Measurements from ENCODE around the gene HAGHL.

Gene HAGHL

GRCh38 chr16:722835-723633 lies 3.9 kb upstream of the HAGHL start:
- DNase-seq = no peak

DNA sequence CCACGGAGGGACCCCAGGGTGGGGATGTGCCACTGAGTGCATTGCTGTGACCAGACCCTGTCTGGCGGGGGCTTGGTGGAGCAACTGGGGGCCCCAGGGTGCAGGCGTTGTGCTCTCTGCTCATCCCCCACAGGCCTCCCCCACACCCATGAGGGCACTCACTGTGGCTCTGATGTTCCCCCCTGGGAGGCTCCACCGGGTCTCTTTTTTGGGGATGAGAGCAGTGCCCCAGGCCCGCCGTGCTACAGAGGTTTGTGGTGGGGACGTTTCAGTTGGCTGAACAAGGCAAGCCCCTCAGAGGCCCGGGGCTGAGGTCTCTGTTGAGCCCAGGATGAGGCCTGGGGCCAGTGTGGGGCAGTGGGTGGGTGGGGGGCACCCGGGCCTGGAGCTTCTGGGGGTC lies 3.2 kb upstream of the HAGHL start:
- no peak for DNase-seq

- no peak for DNase-seq
Observed at GRCh38 chr16:724188-725040, 2.5 kb upstream of the HAGHL start.

- no peak for DNase-seq
Observed at GRCh38 chr16:725041-725376, 1.9 kb upstream of the HAGHL start.

DNA sequence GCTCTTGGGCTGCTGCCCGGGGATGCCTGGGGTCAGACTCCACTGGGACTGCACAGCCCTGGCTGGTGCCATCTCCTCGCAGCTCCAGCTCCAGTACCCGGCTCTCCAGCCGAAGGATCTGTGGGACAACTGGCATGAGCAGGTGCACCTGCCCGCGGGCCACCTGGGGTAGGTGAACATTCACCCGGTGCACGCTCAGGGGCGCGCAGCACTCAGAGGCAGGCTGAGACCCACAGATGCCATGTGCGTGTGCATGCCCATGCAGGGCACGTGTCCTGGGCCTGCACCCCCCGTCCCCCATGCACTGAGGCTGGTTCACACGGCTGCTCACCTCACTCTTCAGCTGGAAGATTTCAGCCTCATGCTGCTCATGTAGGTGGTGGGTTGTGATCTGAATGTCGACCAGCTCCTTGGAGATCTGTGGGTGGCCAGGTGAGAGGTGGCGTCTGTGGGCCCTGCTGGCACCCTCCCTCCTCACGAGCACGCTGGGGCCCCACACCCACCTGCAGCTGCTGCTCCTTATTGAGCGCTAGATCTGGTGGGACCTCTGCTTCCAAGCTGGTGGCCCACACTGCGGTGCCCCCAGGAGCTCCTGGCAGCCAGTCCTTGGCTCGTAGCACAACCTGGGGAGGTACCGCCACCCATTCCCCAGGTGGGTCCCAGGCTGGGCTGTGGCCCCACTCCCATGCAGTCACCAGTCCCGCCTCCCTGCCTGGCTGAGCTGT lies 1.3 kb upstream of the HAGHL start:
- DNase-seq = no peak

- DNase-seq = no peak
Observed at GRCh38 chr16:726188-726437, 793 bp upstream of the HAGHL start.

DNA sequence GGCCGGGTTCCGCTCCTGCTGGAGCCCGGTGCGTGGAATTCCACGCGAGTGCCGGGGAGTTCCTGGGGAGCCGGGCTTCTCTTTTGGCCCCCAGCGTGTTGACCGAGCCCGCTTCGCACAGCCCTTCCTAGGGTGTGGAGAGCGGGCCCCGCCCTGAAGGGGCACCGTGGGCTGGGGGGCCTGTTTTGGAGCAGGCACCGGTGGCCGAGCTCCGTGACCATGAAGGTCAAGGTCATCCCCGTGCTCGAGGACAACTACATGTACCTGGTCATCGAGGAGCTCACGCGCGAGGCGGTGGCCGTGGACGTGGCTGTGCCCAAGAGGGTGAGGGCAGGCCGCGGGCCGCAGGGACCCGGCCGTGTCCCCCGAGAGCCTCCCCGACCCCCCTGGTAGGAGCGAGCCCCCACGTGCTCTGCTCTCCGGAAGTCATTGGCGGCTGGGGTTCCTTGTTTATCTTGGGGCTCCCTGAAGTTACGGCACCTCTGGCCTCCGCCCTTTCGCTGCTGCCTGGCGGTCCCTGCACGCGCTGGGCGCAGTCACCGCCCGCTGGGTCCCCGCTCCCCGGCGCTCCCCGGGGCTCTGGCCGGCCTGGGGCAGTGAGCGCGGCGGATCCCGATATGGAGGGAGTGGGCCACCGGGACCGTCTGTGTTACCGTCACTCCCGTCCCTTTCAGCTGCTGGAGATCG lies 528 bp downstream of the HAGHL start:
- no peak for DNase-seq

GRCh38 chr16:728131-728889 lies 1.4 kb downstream of the HAGHL start:
- DNase-seq = no peak

DNA sequence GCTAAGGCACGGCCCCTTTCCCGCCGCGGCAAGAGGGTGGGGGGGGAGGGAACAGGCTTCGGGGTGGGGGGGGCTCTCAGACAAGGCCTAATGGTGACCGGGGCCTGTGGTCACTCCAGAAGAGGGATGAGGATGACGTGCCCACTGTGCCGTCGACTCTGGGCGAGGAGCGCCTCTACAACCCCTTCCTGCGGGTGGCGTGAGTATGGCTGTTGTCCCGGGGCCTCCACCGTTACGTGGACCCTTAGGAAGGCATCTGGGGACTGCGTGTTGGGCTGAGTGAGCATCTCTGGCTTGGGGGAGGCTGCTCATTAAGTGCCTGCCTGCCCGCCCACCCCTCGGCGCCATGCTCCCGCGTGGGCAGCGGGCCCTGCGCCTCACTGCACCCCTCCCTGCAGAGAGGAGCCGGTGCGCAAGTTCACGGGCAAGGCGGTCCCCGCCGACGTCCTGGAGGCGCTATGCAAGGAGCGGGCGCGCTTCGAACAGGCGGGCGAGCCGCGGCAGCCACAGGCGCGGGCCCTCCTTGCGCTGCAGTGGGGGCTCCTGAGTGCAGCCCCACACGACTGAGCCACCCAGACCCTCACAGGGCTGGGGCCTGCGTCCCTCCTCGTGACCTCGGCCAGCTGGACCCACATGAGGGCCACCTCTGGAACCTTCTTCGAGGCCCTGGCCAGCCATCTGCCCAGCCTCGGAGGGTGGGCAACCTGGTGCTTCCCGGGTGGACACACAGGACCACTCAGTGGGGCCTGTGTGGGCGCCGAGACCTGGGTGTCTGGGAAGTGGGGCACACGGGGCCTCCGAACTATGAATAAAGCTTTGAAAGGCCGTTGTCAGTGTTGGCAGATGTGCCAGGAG lies 2.2 kb downstream of the HAGHL start:
- no peak for DNase-seq

DNA sequence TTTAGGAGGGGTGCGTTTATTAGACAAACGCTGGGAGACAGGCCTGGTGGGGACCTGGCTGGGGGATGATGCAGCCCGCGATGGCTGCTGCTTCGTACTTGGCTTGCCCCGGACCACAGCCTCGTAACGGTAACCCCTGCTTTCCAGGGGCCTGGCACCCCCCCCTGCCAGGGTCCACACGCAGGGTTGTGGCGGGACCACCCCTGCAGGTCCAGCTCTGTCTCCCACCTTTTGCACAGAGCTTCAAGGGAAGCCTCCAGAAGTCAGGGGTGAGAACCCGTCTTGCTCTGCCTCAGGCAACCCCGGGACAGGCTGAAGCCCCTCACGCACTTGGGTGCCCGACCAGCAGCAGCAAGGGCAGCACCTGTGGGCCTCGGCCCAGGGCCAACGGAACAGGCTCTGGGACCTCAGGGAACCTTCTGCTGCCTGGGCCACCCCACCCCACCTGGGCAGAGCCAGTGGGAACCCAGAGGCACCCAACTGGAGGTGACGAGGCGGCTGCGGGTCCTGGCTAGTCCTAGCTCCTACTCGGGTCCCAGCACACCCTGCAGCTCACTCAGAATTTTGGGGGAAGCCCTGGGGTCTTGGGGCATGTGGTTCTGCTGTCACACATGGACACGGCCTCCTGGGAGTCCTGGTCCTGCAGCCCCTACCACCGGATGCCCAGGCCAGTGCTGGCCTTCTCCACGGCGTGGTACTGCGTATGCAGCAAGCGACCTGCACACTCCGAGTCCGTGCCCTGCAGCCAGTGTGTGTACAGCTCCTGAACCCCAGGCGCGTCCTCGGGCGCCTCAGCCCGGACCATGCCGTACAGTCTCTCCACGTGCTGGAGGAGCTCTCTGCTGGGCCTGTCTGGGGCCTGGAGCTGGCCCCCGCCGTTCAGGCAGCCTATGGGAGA lies 3.1 kb downstream of the HAGHL start:
- no peak for DNase-seq

DNA sequence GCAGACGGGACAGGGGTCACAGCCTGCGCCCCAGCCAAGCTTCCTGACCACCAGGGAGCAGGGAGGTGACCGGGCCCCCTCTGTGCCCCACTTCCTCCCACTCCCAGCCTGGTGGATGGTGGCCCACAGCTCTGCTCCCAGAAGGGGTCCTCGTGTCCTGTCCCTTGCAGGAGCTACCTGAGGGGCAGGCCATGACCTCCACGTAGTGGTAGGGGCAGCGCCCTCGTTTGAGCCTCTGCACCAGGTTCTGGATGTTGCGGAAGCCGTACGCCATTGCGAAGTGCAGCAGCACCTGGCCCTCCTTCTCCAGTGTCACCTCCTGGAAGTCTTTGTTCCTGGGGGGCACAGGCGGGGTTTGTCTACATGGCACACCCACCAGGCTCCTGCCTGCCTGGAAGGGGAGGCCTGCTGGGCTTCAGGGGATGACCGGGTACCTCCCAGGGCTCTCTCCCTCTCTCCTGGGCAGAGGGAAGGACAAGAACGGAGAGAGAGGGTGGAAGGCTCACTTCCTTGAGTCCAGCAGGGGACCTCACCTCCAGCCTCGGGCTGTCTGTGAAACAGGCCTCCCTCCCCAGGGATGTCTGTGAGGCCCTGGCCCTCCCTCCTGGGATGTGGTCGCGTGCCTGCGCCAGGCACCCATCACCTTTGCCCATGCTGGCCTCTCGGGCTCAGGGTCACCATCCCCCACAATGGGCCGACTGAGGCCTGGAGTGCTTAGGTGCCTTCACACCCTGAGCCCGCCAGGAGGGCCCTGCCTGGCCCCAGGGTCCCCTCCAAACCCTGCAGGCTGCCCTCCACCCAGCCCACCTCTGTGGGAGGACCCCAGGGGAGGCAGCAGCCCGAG lies 4.0 kb downstream of the HAGHL start:
- no peak for DNase-seq

DNA sequence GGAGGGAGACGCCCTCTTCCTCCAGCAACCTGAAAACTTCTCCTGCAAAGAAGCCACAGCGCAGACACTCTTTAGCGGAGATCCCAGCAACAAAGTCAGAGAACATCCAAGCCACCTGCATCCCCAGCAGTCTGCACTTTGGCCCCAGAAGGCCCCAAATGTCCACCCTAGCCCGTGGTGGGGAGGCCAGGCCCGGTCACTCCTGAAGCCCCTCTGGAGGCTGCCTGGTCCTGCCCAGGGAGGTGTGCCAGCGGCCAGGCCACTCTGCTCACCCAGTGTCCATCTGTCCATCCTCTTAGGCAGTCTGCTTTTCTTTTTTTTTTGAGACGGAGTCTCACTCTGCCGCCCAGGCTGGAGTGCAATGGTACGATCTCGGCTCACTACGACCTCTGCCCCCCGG lies 5.4 kb downstream of the HAGHL start:
- DNase-seq = no peak

DNA sequence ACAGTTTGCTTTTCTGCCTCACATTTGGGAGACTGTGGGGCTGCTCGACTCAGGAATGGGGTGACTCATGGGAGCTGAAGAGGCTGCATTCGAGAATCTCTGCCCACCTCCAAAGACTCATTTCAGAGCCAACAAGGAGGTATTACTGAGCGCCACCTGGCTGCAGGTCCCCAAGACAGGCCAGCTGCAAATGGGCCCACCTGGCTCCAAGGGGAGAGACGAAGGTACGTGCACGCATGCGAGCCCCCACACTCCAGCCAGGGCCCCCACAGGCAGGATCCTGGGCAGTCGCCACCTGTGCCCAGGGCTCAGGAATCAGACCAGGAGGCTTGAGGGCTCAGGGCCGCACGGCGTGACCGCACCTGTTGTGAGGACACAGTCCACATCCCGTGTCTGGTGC lies 6.0 kb downstream of the HAGHL start:
- no peak for DNase-seq

DNA sequence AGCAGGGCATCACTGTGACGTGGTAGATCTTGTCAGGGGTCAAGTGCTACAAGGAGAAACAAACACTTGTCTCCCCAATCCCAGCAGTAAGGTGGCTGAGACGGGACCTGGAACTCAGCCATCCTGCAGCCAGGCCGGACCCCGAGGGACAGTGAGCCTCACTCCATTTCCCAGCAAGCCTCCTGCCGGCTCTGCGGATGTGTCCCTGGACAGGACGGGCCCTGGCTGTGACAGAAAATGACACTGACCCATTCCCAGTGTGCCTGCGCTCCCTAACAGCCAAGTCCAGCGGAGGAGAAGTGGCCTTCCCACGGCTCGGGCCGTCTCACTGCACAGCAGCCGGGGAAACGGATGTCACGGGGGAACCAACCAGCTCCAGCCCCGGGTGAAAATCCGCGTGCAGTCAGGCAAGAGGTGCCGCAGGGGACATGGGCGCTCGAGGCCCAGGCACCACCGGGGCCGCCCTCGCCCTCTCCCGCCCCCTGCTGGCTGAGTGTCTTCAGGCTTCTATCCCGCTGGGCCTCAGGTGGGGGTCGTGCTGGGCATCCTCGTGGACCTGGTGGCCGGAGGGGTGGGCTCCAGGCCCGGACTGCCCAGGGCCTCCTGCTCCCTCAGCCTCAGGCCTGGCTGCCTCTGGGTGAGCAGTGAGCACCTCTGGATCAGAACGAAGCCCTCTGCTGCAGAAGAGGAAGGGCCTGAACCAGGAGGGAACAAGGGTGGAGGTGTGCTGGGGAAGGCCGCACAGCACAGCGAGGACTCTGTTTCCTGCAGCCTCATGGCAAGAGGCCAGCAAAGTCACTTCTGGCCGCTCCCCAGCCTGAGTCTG lies 6.7 kb downstream of the HAGHL start:
- no peak for DNase-seq

DNA sequence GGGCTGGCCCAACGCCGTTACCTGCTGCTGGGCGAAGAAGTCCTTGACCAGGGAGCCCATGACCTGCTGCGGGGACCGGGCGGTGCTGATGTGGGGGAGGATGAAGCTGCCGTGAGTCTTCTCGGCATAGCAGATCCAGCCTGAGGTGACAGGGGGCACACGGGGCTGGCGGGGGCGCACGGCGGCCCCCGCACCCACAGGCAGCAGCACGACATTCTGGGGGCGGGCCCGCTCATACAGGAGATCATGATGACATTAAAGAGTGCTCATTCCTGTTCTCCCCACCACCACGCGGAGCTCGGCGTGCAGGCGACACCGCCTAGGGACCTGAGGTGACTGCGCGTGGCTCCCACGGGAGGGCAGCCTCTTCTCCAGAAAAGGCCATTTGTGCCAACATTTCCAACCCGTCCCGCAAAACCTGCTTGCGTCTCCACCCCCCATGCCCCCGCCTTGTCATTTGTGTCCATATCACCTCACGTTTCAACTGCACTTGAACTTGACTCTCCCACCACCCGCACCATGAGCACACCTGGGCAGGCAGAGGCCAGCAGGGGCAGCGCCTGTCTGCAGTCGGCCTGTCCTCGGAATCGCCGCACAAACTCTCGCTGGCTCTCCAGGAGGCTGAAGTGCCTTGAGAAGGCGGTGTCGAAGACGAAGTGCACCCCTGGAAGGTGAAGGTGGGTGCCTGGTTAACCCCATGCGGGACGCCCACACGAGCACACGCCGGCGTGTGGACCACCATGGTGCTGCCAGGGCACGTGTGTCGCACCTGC lies 7.5 kb downstream of the HAGHL start:
- no peak for DNase-seq

GRCh38 chr16:734981-735881 lies 8.3 kb downstream of the HAGHL start:
- DNase-seq = no peak

GRCh38 chr16:735982-736453 lies 9.1 kb downstream of the HAGHL start:
- DNase-seq = no peak

Measured in DMS79 (cell line).